Measurements from ENCODE around the gene AGFG2.

GRCh38 chr7:100575746-100576383 lies 36.9 kb downstream of the AGFG2 start:
- TF ChIP-seq, protein P1, sequence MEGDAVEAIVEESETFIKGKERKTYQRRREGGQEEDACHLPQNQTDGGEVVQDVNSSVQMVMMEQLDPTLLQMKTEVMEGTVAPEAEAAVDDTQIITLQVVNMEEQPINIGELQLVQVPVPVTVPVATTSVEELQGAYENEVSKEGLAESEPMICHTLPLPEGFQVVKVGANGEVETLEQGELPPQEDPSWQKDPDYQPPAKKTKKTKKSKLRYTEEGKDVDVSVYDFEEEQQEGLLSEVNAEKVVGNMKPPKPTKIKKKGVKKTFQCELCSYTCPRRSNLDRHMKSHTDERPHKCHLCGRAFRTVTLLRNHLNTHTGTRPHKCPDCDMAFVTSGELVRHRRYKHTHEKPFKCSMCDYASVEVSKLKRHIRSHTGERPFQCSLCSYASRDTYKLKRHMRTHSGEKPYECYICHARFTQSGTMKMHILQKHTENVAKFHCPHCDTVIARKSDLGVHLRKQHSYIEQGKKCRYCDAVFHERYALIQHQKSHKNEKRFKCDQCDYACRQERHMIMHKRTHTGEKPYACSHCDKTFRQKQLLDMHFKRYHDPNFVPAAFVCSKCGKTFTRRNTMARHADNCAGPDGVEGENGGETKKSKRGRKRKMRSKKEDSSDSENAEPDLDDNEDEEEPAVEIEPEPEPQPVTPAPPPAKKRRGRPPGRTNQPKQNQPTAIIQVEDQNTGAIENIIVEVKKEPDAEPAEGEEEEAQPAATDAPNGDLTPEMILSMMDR (conservative IDR thresholded peaks at IDR 0.05 in 1 of 2, IDR thresholded peaks at IDR 0.05 in 1 of 2; ENCODE audit: low read depth in 1 of 2, low read length in 2 of 2) = no peak
- TF ChIP-seq EZH2 (IDR thresholded peaks at IDR 0.05; ENCODE audit: low read length, missing control alignments) = no peak
